Mucosa of rectum (tissue), 2 donors: Measurements from ENCODE around the gene RPF1.
"Not testable (repeated sequence)": the region's sequence is repeated elsewhere in the genome, so short reads cannot be mapped to it uniquely, and the experiment has no call there.

Experiments
- H3K27ac ChIP-seq, 2 donors: one replicate each; pipeline ENCODE4 v1.7.0; 2013; ENCODE audit warnings: inconsistent platforms in 2 of 2, low read depth in 2 of 2, low read length in 2 of 2
- H3K27me3 ChIP-seq, 2 donors: one replicate each; pipeline ENCODE4 v1.7.0; 2013; ENCODE audit warnings: low read length in 2 of 2; ENCODE audit not compliant: control insufficient read depth in 2 of 2, insufficient read depth in 2 of 2
- H3K36me3 ChIP-seq, 2 donors: one replicate each; pipeline ENCODE4 v1.7.0; 2013; ENCODE audit warnings: low read length in 2 of 2; ENCODE audit not compliant: control insufficient read depth in 2 of 2, insufficient read depth in 2 of 2
- H3K4me1 ChIP-seq, 2 donors: one replicate each; pipeline ENCODE4 v1.7.0; 2013; ENCODE audit warnings: low read length in 2 of 2, mild to moderate bottlenecking in 1 of 2; ENCODE audit not compliant: control insufficient read depth in 2 of 2, insufficient read depth in 2 of 2
- H3K4me3 ChIP-seq, 2 donors: one replicate each; pipeline ENCODE4 v1.7.0; 2013; ENCODE audit warnings: low read length in 2 of 2
- H3K9ac ChIP-seq, 2 donors: one replicate each; pipeline ENCODE4 v1.7.0; 2013; ENCODE audit warnings: low read length in 2 of 2, low read depth in 1 of 2, mild to moderate bottlenecking in 1 of 2
- H3K9me3 ChIP-seq, 2 donors: one replicate each; pipeline ENCODE4 v1.7.0; 2013; ENCODE audit warnings: low read length in 2 of 2; ENCODE audit not compliant: control insufficient read depth in 2 of 2
- donor health status: healthy.
- donor health status: Normal muscosa, but diverticular disease.

Gene RPF1

DNA sequence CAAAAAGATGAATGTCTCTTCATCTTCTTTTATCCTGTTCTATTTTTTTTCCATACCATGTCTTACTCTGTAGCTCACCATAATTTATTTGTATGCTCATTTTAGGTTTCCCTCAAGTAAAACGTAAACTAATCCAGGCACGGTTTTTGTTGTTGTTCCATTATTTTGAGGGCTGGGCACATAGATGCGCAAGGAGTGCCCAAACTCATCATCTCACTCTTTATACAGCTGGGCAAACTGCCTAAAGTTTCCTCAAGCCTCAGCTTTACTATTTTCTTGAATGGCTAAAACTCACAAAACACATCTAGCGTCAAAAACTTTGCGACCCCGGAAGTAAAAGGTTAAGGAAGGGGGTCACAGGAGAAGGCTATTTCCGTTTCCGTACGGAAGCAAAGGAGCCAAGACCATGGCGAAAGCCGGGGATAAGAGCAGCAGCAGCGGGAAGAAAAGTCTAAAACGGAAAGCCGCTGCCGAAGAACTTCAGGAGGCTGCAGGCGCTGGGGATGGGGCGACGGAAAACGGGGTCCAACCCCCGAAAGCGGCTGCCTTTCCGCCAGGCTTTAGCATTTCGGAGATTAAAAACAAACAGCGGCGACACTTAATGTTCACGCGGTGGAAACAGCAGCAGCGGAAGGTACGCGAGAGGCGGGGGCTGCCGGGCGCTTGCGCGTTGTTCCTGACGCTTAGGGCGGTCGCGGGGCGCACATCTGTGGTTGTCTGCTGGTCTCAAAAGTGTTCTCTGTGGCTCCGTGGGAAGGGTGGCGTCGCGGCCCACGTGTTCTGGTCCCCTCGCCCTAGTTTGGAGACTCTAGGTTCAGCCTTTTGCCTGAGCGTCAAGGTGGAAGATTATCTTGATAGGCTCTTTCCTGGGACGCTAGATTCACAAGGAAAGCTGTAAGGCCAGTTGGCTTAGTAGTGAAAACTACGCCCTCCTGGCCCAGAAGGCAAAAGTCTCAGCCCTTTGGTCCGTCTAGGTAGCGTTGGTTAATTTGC lies at the start of gene RPF1:
TSS of gene RPF1 (plus strand) at position 391 of the 993 bp plus-strand sequence. CDS start at position 407, 16 bp downstream.
- peak within 1 kb of the TSS; percentile 94 to 98 for H3K4me3 ChIP-seq
- H3K27ac ChIP-seq = peak within 1 kb of the TSS; percentile 88 to 91
- peaks cover 7 to 11% of the 10 kb centered on the region in 2 donors for H3K4me1 ChIP-seq
- peak within 1 kb of the TSS; percentile 84 to 90 for H3K9ac ChIP-seq
- H3K27me3 ChIP-seq = peaks cover 11% of the 10 kb centered on the region in 2 donors
- no peaks in the 10 kb centered on the region for H3K9me3 ChIP-seq
- peaks cover 9 to 15% of the 10 kb centered on the region in 2 donors for H3K36me3 ChIP-seq

DNA sequence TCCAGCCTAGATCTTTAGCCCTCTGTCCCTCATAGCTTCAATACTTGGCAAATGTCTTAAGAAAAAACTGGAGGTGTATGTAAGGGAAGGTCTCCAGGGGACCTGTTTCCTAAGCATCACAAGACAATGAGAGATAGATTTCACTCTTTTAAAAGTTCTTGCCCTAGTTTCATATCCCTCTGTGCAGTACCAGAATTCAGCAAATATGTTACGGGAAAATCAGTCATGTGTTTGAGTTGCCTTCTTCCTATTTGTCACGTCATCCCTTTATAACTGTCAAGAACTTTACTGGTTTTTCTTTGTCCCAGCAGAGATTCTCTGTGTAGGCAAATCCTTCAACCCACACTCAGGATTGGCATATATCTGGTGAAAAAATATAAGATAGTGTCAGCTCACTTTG lies 48.5 kb upstream of the RPF1 start:
- Histone ChIP-seq H3K9me3 (peaks cover 3 to 6% of the 10 kb centered on the region in 2 donors), H3K4me1 (peaks cover 3 to 5% of the 10 kb centered on the region in 2 donors), H3K27me3 (no peaks in the 10 kb centered on the region), H3K36me3 (no peaks in the 10 kb centered on the region), H3K9ac (no peak overlapping the region), H3K4me3 (no peak overlapping the region), H3K27ac (no peak overlapping the region)

GRCh38 chr1:84433258-84434080 lies 45.6 kb upstream of the RPF1 start:
- Histone ChIP-seq H3K9ac (peak overlapping the region; percentile 4 to 69), H3K36me3 (no peaks in the 10 kb centered on the region), H3K4me3 (peak overlapping the region; percentile 64 to 72), H3K9me3 (peaks cover 3 to 6% of the 10 kb centered on the region in 2 donors), H3K4me1 (peaks cover 3 to 5% of the 10 kb centered on the region in 2 donors), H3K27me3 (no peaks in the 10 kb centered on the region), H3K27ac (peak overlapping the region; percentile 67 to 83)

DNA sequence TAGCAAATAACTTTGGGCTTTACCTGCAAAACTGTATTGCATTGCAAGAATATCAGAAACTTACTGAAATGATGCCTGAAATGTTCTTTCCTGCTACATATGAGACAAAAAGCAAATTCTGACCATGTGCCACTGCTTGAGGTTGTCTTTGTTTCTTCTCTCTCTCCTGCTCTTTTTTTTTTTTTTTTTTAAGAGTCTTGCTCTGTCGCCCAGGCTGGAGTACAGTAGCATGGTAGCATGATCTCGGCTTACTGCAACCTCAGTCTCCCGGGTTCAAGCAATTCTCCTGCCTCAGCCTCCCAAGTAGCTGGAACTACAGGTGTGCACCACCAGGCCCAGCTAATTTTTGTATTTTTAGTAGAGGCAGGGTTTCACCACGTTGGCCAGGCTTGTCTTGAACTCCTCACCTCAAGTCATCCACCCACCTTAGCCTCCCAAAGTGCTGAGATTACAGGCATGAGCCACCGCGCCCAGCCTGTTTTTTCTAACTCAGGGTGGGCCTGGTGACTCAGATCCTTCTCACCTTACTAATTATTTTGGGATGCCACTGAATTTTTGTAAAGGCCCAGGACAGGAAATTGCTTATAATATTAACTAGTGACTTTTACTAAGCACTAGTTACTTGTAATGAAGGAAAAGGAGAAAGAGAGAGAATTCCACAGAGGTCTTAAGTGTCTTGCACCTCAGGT lies 44.8 kb upstream of the RPF1 start:
- Histone ChIP-seq H3K9ac (peak overlapping the region in 1 of 2 donors; percentile 4), H3K27ac (no peak overlapping the region), H3K4me3 (no peak overlapping the region), H3K9me3 (peaks cover 3 to 6% of the 10 kb centered on the region in 2 donors), H3K36me3 (no peaks in the 10 kb centered on the region), H3K27me3 (no peaks in the 10 kb centered on the region), H3K4me1 (peaks cover 3 to 5% of the 10 kb centered on the region in 2 donors)

DNA sequence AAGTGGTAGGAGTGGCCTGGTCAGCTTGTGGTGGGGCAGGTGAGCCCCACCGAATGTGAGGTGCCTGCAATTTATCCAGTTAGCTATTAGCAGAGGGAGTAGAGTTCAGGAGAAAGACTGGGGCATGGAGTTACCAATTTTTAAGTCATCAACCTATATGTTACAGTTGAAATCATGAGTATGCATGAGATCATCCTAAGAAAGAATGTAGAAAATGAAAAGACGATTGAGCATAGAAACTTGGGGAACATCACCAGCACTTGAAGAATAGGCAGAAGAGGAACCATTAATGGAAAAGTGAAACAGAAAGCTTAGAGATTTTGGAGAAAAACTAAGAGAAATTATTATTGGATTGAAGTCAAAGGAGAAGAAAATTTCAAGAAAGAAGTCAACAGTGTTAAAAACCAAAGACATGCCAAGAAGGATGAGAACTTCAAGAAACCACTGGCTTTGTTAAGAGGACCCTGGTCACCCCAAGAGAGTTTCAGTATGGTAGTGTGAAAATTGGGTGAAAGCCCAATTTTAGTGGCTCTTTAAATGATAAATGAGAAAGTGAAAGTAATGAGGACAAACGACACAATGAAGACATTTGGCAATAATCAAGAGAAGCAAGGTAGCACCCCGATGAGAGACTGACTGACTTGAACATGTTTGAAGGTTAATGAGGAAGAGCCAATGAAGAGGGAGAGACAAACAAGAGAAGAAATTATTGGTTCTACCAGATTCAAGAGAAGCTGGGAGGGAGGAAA lies 44.1 kb upstream of the RPF1 start:
- no peak overlapping the region for H3K4me3 ChIP-seq
- peaks cover 3 to 5% of the 10 kb centered on the region in 2 donors for H3K4me1 ChIP-seq
- H3K27ac ChIP-seq = peak overlapping the region in 1 of 2 donors; percentile 10

DNA sequence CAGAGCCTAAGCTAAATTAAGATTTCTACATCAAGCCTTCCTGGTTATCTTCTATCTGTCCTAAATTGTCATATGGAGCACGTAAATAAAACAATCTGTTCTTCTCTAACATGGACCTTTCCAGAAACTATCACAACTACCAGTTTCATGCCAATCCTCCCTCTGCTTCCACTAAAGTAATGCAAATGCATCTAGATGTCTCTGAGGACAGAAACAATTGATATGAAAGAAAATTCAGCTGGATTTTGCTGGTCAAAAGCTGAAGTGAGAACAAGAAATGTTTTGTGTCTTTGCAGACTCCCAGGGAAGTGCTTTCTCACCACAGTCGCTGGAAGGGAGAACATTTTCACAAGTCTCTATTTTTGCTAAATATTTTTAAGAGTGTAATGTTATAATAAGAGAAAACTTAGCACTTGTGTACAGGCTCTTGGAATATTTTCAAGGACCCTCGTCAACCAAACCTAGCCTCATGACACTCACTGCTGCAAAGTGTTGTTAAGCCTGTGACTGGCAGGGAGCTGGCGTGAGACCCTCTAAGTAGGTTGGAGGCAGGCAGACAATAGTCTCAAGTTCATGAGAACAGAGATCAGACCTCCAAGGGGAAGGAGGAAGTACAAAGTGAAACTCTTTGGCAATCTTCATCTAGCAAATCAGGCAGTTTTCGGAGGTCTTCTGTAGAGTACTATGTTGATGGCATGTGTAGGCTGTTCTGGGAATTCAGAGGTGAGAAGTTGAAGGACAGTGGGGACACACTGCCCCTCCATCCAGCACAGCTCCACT lies 42.0 kb upstream of the RPF1 start:
- Histone ChIP-seq H3K27me3 (no peaks in the 10 kb centered on the region), H3K4me1 (peaks cover 3 to 5% of the 10 kb centered on the region in 2 donors), H3K9ac (no peak overlapping the region), H3K27ac (peak overlapping the region; percentile 39 to 44), H3K36me3 (no peaks in the 10 kb centered on the region), H3K4me3 (peak overlapping the region in 1 of 2 donors; percentile 5), H3K9me3 (no peaks in the 10 kb centered on the region)

More for the DNA sequence above, 44.1 kb upstream of the RPF1 start:
- no peaks in the 10 kb centered on the region for H3K27me3 ChIP-seq
- H3K36me3 ChIP-seq = no peaks in the 10 kb centered on the region
- H3K9ac ChIP-seq = no peak overlapping the region
- peaks cover 3 to 4% of the 10 kb centered on the region in 2 donors for H3K9me3 ChIP-seq

DNA sequence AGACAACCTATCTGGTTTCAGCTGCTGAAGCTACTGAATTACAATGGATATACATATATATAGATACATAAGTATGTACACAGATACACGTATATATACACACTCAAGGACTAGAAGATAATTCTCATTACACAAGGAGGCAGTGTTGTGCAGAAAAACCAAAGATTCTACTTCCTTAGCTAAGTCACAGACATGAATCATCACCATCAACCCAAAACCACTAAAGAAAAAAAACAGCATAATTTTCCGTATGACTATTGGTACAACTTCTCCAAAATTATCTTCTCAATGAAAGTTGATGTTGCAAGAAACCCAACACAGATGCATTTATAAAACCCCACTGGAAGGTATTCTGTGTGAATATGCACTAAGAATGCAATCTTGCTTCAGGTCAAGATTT lies 36.8 kb upstream of the RPF1 start:
- H3K9me3 ChIP-seq = no peaks in the 10 kb centered on the region
- no peak overlapping the region for H3K4me3 ChIP-seq
- H3K9ac ChIP-seq = no peak overlapping the region
- H3K4me1 ChIP-seq = no peaks in the 10 kb centered on the region
- no peaks in the 10 kb centered on the region for H3K36me3 ChIP-seq
- H3K27ac ChIP-seq = no peak overlapping the region
- no peaks in the 10 kb centered on the region for H3K27me3 ChIP-seq

DNA sequence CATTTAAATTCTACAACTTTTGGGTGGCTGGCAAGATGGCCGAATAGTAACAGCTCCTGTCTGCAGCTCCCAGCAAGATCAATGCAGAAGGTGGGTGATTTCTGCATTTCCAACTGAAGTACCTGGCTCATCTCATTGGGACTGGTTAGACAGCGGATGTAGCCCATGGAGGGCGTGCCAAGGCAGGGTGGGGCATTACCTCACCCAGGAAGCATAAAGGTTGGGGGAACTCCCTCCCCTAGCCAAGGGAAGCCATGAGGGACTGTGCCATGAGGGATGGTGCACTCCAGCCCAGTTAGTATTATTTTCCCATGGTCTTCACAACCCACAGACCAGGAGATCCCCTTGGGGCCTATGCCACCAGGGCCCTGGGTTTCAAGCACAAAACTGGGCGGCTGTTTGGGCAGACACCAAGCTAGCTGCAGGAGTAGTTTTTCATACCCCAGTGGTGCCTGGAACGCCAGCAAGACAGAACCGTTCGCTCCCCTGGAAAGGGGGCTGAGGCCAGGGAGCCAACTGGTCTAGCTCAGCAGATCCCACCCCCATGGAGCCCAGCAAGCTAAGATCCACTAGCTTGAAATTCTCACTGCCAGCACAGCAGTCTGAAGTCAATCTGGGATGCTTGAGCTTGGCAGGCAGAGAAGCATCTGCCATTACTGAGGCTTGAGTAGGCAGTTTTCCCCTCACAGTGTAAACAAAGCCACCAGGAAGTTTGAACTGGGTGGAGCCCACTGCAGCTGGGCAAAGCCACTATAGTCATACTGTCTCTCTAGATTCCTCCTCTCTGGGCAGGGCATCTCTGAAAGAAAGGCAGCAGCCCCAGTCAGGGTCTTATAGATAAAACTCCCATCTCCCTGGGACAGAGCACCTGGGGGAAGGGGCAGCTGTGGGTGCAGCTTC lies 36.1 kb upstream of the RPF1 start:
- H3K9me3 ChIP-seq, H3K9ac ChIP-seq, H3K27me3 ChIP-seq, H3K4me3 ChIP-seq, H3K4me1 ChIP-seq, H3K36me3 ChIP-seq, H3K27ac ChIP-seq: not testable (repeated sequence)
